Daoy (cell line): ENCODE results near the gene JMJD8. TPM values are rescaled to one million over a fixed set of nuclear protein-coding genes. Genes with fewer than 3 reads are reported as not detected.

Experiments used
- DNase-seq: peaks from one replicate; pipeline ENCODE4 v3.0.0-alpha.2; 2015; ENCODE audit warnings: low read depth
- total RNA-seq: library from RNA; depleted of rRNA; stranded (reverse); fragments of >200 nt; shearing (Covaris generic); gene quantifications from 2 replicates; pipeline ENCODE4 v1.2.3, GENCODE V29; 2014

Gene JMJD8
- total RNA-seq, 1 experiment from 2014 or later, result 37.1 TPM

DNA sequence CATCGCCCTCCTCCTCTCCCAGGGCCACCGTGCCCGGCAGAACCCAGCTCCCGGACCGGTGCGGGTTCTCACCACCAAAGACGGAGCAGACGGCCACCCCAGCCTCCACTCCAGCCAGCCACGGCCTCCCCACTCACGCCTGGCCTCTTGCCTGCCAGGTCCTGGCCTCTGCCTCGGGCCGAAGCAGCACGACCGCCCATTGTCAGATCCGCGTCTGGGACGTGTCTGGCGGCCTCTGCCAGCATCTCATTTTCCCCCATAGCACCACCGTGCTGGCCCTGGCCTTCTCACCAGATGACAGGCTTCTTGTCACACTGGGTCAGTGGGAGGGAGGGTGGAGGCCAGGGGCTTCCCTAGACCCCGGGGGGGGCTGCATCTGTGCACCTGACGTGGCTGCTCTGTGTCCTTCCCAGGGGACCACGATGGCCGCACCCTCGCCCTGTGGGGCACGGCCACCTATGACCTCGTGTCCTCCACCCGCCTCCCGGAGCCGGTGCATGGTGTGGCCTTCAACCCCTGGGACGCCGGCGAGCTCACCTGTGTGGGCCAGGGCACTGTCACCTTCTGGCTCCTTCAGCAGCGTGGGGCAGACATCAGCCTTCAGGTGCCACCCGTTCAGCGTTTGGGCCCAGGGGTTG lies 22.8 kb downstream of the JMJD8 start:
- DNase-seq, result no peak

DNA sequence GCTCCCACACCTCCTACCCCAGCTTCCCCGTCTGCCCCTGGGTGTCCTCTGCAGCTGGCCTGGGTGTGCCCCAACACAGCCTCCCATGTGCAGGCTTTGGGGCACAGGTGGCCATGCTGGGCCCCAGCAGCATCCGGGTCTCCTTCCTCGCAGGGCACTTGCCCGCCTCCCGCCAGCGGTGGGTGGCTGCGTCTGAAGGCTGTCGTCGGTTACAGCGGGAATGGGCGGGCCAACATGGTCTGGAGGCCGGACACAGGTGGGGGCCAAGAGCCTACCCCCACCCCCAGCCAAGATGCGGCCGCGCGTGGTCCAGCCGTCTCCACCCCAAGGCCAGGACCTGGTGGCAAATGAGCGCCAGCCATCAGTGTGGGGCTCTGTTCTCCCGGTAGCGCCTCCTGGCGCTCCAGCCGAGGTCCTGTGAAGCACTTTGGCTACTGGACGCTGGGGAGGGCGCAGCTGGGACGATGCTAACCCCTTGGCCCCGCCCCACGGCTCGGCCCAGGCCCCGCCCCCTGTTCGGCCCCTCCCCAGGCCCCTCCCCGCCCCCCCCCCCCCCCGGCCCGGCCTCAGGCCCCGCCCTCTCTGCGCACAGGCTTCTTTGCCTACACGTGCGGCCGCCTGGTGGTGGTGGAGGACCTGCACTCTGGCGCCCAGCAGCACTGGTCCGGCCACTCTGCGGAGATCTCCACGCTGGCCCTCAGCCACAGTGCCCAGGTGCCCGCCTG lies 23.5 kb downstream of the JMJD8 start:
- DNase-seq, result peak; percentile 80

DNA sequence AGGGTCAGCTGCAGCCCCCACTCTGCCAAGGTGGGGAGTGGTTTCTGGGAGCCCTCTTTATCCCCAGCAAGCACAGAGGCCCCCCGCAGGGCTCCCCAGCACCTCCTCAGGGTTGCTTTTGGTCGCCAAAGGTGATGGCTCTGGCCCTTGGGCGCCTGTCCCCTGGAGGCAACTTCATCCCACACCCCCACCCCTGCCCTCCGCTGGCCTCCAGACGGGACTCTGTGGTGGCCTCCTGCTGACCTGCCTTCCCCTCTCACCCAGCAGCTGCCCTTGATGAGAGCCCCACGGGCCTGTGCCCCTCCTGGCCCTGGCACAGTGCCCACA lies 24.0 kb downstream of the JMJD8 start:
- no peak for DNase-seq

DNA sequence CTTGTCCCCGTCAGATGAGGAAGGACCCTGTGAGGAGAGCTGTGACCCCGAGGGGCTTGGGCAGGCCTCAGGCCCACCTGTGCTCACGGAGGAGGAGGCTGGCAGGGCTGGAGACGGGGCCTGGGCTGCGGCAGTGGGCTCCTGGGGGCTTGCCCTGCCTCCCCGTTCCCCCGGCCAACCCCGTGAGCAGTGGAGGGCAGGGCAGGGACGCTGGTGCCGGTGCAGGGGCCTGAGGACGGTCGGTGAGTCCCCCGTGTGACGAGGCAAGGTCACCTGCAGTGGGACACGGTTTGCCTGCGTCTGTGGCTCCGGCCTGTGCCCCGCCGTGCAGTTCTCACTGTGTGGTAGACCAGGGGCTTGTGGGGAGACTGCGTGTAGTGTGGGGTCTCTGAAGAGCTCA lies 24.5 kb downstream of the JMJD8 start:
- DNase-seq, result no peak

DNA sequence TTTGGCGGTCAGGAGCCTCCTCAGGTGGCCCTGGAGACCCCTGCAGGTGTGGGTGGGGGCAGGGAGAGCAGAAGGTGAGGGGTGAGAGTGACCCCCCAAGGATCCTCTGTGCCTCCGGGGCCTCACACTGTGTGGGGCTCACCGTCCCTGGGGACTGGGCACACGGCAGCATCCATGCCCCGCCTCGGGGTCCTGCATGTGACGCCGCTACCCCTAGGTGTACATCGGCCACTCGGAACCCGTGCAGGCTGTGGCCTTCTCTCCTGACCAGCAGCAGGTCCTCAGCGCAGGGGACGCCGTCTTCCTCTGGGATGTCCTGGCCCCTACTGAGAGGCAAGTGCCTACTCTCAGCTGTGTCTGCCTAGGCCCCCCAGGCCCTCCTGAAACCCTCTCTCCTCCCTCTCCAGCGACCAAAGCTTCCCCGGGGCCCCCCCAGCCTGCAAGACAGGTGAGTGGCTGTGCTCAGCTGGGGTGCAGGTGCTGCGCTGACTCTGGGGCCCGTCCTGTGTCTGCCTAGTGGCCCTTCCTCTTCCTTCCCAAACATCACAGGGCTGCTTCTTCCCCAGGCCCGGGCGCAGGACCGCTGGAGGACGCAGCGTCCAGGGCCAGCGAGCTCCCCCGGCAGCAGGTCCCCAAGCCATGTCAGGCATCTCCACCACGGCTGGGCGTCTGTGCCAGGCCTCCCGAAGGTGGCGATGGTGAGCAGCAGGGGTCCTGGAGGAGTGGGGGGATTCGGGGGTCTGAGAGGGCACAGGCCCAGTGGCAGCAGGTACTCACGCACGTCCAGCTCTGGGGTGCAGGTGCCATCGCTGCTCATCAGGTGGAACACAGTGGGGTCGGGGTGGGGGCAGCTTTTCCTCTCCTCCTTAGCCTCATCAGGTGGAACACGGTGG lies 25.2 kb downstream of the JMJD8 start:
- no peak for DNase-seq

DNA sequence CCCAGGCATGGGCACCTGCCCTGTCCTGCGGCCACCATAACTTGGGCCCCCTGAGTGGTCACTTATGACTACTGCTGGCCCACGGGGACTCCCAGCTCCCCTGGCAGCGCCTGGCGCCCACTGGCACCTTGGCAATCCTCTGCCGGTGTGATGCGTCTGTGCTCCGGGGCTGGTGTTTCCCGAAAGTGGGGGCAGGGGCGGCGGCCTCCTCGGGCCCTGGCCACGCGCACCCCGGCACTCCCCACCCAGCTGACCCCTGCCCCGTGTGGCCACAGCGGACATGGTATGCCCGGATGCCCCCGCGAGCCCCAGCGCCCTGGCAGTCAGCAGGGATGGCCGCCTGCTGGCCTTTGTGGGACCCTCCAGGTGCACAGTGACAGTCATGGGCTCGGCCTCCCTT lies 26.6 kb downstream of the JMJD8 start:
- DNase-seq, result no peak

DNA sequence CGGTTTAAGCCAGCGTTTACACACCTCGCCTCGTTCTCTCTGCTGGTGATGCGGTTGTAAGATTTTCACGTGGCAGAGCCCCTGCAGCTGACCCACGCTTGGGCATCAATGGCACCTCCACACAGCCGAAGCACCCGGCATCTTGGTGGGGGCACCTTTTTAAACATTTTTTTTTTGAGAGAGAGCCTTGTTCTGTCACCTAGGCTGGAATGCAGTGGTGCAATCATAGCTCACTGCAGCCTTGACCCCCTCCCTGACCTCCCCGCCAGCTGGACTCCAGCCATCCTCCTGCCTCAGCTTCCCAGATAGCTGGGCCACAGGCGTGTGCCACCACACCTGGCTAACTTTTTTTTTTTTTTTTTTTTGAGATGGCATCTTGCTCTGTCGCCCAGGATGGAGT lies 30.1 kb downstream of the JMJD8 start:
- no peak for DNase-seq

DNA sequence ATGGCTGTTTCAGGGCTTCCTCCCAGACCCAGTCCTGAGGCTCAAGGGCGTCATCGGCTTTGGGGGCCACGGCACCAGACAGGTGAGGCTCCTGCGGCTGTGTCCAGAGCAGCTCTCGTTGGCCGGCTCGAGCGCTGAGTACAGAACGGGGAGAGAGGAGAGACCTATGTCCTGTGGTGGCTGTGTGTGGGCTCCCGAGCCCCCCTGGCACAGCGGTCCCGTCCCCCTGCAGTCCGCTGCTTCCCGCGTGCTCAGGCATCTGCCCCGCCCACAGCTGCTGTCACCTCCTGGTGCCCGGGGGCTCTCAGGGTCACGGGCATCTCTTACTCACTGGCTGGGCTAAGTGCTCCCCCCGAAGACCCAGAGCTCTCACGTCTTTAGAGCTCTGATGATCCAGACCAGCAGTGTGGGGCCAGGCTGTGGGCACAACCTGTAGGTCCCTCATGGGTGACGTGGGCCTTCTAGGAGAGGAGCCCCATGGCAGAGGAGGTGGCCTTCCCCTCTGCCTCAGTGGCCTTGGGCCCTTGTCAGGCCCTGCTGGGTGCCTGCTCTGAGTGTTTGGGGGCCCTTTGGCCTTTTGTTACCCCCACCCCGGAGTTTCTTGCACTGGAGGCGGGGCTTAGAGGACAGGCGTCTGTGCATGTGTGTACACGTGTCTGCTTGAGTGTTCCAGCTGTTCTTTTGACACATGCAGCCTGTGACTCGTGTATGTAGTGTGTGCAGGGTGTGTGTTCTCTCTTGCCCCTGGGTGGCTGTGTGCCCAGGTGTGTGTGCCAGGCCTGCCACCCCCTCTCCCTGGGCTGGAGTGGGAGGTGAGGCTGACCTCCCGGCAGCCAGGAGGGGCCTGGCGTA lies 31.5 kb downstream of the JMJD8 start:
- no peak for DNase-seq

DNA sequence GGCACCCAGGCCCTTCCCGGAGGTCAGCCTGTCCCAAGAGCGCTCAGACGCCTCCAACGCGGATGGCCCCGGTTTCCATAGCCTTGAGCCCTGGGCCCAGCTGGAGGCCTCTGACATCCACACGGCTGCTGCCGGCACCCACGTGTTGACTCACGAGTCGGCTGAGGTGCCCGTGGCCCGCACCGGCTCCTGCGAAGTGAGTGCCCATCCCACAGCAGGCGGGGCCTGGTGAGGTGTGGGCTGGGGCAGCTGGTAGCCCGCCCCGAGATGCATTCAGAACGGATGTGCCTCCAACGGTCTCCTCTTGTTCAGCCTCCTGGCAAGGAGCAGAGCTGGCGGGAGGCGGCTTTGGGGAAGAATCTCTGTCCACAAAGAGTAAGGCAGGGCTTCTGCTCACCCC lies 32.3 kb downstream of the JMJD8 start:
- no peak for DNase-seq

DNA sequence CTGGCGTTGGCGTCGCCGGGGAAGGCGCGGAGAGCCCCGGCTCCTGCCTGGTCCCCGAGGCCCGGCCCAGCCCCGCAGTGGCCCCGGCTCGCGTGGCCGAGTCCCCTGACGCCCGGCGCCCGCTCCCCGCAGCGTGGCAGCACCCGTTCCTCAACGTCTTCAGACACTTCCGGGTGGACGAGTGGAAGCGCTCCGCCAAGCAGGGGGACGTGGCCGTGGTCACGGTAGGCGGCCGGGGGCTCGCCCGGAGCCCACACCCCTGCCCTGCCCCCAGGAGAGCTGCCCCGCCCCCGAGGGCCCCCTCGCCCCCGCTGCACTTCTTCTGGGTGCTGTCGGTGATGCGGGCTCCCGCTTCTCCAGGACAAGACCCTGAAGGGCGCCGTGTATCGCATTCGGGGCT lies 34.5 kb downstream of the JMJD8 start:
- no peak for DNase-seq

DNA sequence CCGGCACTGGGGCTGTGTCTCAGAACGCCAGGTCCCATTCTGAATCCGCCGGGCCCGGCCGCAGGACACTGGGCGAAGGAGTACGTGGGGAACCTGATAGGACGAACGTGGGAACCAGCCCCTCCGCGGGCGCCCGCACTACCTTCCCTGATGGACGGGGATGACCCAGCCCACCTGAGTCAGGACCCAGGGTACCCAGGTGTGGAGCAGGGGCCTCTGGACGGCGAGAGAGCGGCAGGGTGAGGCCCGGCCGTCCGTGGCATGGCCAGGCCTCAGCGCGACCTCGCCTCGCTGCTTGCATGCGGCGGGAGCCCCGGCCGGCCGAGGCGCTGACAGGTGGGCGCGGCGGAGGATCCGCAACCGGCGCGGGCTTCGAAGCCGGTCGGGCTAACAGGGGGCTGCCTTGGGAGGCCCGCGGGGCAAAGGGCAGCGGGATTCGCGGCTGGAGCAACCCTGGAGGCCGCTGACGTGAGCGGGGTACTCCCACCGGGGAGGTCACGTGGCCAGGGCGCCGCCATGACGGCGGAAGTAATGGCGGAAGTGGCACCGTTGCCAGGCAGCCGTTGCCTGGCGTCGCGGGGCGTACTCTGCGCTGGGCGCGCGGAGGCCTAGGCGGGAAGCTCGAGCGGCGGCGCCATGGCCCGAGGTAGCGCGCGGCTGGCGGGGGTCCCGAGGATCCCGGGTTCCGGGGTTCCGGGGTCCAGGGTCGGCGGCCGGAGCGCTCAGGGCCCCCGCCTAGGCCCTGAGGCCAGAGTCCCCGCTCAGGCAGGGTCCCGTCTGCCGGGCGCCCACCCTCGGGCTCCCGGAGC lies 35.1 kb downstream of the JMJD8 start, which contains the start of gene WDR90:
WDR90 (plus strand) TSS at position 585 of the 809 bp plus-strand sequence; CDS start at position 637, 52 bp downstream.
- DNase-seq, result peak; percentile 92

DNA sequence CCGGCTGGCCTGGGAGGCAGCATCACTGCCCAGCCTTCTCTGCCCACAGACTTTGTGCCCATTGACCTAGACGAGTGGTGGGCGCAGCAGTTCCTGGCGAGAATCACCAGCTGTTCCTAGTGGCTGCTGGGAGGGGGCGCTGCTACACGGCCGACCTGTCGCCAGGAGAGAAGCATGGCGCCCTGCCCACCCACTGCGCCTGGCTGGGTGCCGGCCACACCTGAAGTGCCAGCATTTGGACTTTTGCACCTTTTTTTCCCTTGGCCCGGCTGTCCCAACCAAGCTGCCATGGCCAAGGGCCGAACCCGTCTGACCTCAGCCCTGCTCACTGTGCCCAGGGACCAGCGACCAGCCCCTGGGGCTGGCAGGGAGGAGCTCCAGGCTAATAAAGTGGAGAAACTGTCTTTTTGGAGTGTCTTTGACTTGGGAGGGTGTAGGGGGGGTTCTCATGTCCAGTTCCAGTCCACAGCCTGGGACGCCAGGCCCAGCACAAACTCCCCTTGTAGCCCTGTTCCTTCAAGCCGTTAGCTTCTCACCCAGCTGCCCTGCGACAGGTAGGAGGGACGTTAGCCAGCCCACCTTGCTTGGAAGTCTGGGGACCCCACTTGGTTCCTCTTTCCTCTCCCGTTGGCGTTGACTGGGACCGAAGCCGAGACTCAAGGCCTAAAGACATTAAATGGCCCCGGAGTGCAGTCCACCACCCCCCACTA lies 35.9 kb downstream of the JMJD8 start:
- DNase-seq, result no peak

DNA sequence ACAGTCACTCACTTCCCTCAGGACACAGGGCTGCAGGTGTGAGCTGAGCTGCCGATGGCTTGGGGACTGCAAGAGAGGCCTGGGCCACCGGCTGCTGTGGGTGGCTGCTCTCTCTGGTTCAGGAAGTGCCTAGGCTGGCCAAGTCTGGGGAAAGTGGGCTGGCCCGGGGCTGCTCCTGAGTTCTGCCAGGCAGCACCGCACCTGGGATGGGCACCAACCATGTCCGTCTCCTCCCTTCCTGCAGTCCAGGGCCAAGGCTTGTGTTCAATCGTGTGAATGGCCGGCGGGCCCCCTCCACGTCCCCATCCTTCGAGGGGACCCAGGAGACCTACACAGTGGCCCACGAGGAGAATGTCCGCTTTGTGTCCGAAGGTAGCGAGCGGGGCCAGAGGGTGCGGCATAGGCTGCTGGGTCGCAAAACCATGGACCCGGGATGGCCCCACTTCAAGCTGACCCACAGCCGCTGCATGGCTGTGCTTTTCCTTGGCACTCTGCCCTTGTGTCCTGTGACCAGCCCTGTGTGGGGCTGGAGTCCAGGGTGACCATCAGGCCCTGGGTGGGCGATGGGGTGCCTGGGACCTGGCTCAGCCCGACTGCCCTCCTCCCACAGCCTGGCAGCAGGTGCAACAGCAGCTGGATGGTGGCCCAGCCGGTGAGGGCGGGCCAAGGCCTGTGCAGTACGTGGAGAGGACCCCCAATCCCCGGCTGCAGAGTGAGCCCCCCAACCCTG lies 36.8 kb downstream of the JMJD8 start:
- no peak for DNase-seq

DNA sequence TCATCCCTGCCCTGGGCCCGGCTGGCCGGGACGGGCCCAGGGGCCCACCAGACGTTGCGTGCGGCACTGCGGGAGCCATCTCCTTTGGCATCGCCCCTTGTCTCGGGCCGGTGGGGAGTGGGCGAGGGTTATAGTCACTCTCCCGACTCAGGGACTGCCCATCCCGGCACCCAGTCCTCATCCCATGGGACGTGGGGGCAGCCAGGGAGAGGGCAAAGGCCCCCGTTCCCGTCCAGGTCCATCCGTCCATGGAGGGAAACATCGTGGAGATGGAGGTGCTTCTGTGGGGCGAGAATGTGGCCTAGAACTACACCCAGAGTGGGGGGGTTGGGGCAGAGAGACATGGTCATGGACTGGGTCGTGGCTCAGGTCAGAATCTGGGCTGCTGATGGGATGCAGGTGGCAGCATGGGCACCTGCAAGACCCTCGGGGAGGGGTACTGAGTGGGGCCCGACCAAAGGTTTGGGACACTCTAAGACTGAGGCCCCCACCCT lies 37.4 kb downstream of the JMJD8 start:
- no peak for DNase-seq

DNA sequence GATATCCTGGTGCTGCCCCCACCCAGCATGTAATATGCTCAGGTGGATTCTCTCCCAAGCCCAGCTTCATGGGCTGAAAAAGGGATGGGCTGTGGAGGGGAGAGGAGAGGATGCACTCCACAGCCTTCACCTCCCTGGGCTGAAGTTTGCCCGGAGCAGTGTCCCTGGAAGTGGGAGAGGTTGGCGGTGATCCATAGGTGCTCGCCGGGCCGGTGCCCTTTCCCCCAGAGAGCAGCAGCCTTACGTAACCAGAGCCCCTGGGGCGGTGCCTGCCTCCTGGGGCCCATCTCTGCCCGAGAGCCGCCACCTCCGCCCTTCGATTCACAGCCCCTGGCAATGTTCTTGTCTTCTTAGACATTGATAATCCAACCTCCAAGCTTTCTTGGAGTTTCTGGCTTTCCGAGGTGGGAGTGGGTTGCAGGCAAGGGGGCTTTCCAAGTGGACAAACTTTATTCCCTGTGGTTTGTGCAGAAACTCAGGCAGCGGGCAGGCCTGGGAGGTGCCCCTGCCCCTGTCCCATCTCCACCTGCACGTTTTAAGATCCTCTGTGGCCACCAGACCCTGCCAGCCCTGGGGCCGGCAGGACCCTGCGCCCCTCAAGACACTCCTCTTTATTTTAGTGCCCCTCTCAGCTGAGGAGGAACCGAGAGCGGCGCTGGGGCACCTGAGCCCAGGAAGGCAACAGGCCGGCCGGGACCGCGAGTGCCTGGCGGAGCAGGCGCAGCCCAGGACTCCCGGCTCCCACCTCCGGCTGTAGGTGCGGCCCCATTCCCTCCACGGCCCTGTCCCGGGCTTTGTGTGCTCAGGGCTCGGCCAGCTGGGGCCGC lies 38.1 kb downstream of the JMJD8 start:
- DNase-seq, result peak; percentile 49

DNA sequence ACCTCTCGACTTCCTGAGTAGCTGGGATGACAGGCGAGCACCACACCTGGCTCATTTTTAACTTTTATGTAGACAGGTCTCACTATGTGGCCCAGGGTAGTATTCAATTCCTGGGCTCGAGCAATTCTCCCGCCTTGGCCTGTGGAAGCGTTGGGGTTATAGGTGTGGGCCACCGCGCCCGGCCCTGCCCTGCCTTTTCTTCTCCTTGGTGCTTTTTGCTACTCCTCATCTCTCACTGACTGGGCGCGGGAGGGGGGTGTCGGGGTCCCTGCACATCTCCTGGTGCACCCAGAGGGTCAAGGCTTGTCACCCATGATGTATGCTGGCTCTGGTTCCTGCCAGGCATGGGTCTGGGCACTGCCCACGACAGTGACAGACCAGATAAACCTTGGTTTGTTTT lies 39.6 kb downstream of the JMJD8 start:
- DNase-seq, result no peak

DNA sequence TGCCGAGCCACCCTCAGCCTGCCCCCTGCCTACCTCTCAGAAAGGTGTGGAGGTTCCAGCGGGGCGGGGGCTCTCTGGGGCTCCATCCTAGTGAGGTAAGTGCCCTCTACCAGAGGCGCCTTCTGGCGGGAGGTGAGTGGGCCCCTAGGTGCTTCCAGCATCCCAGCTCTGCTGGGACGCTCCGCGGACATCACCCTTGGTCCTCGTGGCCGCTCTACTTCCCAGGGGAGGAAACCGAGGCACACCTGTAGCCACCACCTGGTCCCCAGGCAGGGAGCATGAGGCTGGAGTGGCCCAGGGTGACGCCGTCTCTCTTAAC lies 41.1 kb downstream of the JMJD8 start:
- DNase-seq, result no peak

DNA sequence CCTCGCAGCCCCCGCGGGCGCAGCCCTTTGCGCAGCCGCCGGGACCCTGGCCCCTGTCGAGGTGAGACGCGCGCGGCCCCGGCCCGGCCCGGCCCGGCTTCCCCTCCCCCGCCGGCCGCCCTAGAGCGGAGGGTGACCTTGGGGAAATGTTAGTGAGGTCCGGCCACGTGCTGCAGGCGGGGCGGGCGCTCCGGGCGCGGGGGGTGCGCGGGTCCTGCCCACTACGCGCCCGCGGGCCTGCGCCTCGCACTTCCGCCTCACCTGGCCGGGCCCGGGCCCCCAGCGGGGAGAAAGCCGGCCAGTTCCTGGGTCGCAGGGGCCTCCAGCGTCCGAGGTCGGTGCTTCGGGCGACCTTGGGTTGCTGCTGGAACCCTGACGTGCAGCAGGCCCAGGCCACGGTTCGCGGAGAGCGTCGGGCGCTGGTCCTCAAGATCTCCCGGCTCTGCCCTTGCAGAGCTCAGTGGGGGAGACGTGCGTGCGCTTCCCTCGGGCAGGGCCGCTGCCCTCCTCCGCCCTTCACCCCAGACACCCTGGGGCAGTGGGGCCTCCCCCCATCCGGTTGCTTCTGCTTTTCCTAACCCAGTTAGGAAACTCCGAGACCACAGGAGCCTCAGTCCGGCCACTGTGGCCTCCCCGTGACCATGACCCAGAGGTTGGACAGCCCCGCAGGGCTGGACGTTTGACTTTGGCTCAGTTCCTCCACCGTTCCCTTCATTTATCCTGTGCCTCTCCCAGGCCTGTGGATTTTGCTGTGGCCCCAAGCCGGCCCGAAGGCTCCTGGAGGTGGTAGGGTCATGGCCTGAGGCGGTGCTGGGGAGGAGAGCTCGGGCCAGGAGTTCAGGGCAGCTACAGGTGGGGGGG lies 41.7 kb downstream of the JMJD8 start:
- peak; percentile 37 for DNase-seq
